GM12891 (cell line): ENCODE measurements around the gene C16orf86.

Source experiments
- PAX5 ChIP-seq: IDR thresholded peaks from 2 replicates; pipeline ENCODE4 v1.6.1; 2011; ENCODE audit warnings: low read length, moderate library complexity, mild to moderate bottlenecking; ENCODE audit not compliant: insufficient read depth, severe bottlenecking
- POLR2A ChIP-seq: IDR thresholded peaks from 2 replicates; pipeline ENCODE4 v1.6.1; 2011; ENCODE audit warnings: low read depth, low read length, control low read depth
- POLR2AphosphoS5 ChIP-seq: IDR thresholded peaks from 2 replicates; pipeline ENCODE4 v1.6.1; 2011; ENCODE audit warnings: low read depth, low read length, control low read depth
- POU2F2 ChIP-seq: IDR thresholded peaks from 2 replicates; pipeline ENCODE4 v1.6.1; 2011; ENCODE audit warnings: low read depth, mild to moderate bottlenecking, control low read depth, low read length, moderate library complexity
- SPI1 ChIP-seq: IDR thresholded peaks from 2 replicates; pipeline ENCODE4 v1.6.1; 2011; ENCODE audit warnings: low read depth, low read length, control low read depth
- TAF1 ChIP-seq: IDR thresholded peaks from 2 replicates; pipeline ENCODE4 v1.6.1; 2011; ENCODE audit warnings: low read depth, low read length, control low read depth

DNA sequence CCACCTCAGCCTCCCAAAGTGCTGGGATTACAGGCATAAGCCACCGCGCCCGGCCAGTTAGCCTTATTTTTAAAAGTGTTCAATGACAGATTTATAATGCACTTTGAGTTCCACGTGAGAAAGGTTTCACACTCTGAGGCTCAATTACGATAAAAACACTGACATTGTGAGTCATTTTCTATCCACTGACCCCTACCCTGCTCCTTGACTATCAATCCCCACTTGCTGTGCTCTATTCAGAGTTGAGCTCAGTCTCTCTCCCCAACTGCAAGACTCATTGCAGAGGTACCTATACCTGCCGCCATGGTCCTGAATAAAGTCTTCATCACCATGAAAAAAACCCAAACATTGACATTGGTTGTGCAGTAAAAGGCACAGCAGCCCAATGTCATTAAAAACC lies 44.0 kb downstream of the C16orf86 start:
- no peak for TF ChIP-seq TAF1
- TF ChIP-seq POLR2A: no peak
- no peak for TF ChIP-seq PAX5
- no peak for TF ChIP-seq POLR2AphosphoS5
- TF ChIP-seq SPI1: no peak
- TF ChIP-seq POU2F2: no peak
